LoVo (cell line): ENCODE results near the gene TMTC1.

Source experiments
- DNase-seq: peaks from one replicate; pipeline ENCODE4 v3.0.0-alpha.2; 2016; ENCODE audit warnings: low spot score

TMTC1 gene

DNA sequence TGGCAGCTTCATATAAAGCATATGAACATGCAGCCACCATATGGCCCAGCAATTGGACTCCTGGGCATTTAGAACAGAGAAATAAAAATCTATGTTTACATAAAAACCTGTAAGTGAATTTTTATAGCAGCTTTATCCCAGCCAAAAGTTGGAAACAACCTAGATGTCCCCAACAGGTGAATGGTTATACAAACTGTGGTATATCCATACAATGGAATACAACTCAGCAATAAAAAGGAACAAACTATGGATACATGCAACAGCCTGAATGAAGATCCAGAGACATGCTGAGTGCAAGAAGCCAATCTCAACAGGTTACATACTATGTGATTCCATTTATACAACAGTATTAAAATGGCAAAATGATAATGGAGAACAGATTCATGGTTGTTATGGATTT lies 3.7 kb downstream of the TMTC1 start:
- DNase-seq, result no peak

DNA sequence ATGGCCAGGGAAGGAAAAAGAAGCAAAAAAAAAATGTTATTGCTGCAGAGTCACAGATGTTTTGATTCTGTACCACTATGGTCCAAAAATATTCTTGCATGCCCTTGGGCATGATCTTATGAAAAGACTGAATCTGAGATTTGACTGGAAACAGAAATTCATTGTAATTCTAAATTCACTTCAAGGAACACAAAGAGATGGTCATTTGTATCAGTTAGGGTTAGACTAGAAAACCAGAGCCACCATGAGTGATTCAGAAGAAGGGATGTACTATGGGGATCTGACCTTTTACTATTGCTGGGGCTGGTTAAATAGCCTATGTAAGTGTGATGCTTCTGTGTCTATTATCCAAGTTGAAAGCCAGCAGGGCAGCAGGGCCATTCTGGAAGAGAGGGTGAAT lies 5.2 kb downstream of the TMTC1 start:
- DNase-seq, result no peak

DNA sequence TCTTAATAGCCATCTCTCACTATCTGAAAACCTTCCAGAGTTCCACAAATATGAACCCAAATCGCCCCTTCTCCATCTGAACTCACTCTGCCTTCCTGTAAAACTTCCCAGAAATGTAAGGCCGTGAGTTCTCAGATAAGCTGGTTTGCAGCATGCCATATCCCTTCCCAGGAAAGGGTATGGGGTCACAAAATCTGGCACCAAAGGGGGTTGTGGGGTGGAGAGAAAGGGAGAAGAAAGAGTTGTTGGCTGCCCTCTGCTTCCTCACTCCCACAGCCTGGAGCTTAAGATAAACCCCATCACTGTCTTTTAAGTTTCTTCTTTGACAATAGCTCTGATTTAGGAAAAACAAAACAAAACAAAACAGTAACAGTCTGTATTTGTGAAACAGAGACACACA lies 10.7 kb downstream of the TMTC1 start:
- DNase-seq, result no peak

DNA sequence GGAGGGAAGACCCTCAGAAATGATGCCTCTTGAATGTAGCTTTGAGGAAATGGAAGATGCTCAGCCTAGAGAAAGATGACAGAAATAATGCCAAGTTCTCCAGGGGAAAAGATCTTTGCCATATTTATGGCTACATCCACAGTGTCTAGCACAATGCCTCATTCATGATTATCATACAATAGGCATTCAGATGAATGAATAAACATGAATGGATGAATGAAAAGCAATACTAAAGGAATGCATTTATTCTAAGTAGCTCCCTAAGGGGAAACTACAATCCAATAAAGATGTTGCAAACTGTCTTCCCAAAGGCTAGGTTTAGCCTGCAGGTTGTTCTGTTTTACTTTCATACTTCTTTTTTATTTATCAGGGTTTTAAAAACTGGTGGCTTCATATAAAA lies 12.0 kb downstream of the TMTC1 start:
- DNase-seq, result no peak

DNA sequence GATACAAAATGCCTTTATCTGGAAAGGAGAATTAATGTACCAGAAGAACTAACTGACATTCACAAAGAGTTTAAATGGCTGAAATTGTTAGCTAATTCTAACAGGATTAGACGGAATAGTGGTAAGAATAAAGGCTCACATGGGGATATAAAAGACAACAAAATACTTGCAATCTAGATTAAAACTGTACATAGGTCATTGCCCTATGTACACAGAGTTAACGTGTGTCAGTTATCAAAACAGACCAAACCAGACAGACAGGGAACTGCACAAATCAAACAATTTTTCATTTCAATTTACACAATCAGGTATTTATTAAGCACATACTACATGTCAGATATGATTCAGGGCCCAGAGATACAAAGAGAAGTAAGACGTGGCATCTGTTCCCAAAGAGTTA lies 12.6 kb downstream of the TMTC1 start:
- no peak for DNase-seq

DNA sequence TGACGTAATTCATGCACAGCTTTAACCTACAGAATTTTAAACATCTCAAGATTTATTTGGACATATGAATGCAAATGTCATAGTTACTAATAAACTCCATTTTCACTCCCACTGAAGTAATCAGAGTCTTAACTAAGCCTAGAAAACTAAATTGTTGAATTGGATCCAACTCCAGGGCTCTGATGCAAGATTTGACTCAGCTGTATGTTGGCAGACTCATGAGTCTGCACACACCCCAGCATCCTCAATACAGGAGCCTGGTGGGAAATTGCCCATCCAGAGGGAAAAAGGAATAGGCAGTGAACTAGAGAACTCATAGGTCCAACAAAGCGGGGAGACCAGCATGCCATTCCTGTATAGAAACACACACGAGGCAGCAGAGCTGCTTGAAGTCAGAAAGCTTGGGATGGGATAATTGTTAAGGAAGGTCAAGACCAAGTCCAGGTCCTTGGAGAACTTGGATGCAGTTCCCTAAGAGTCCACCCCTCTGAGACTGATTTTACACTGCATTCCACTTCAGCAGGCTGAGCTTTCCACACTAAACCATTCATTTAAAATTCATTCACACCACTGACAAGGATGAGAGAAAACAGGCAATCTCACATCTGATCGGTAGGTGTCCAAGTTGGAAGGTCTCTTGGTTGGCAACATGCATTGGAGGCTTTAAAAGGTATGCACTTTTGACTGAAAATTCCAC lies 14.4 kb downstream of the TMTC1 start:
- DNase-seq, result no peak

DNA sequence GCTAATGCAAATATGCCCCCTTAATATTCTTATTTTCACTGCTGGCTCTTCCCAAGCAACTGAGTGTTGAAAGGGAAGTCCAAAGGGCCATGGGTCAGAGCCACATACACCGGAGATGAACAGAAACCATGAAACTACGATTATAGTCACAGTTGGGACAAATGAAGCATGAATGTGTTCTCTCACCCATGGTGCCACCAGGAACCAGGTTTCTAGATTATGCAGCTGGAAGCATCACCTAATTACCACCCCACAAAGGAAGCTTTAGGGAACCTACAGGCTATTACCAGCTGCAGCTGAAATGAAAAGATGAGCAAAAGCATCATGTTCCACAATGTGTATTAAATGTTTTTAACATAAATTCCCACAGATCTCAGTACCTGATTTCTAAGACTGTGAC lies 15.4 kb downstream of the TMTC1 start:
- no peak for DNase-seq

DNA sequence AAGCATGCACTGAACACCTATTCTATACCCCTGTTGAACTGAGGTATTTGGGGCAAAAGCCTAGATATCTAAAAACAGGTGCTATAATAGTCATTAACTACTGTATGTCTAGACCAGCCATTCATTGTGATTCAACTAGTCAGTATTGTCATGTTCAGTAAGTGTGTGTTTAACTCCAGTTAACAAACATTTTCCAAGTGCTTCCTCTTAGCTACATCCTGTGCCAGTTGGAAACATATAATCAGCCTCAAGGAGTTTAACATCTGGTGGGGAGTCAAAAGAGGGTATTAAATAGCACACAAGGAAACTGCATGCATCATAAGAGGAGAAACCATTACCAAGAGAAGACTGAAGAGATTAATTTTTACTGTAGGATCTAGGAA lies 20.4 kb downstream of the TMTC1 start:
- DNase-seq, result no peak

DNA sequence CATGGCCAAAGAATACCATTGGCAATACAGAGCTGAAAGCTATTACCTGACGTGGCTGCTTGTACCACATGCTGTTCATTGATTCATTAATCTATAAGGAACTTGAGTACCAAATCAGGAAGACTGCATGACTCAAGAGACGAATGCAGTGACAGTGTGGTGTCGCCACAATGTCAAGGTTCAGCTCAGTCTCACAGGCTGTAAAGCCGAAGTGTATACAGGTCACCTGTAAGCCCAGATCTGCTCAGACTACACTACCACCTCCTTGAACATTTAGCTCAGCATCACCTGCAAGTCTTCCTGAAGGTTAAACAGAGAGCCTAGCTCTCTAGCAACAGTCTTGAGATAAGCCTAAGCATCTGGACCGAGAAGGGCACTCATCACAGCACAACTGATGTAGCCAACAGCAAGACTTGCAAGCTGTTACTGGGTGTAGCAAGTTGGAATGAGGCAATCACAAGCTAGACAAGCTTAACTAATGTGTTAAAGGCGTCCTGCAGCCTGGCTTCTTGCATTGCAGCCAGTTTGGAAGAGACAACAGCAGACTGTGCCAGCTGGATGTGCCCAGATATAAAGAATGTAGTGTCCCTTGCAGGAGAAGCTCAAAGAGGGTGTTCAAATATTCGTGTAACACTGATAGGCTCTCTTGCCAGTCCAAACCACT lies 21.0 kb downstream of the TMTC1 start:
- no peak for DNase-seq

DNA sequence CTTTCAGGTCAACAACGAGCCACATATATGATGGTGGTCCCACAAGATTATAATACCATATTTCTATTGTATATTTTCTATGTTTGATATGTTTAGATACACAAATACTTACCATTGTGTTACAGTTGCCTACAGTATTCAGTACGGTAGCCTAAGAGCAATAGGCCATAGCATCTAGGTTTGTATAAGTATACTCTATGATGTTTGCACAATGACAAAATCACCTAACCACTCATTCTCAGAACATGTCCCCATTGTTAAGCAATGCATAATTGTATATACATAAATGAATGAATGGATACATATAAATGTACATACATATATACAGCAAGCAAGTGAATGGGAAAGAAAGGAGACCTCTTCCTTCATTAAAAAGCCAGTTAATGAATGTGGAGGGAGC lies 23.8 kb downstream of the TMTC1 start:
- no peak for DNase-seq

DNA sequence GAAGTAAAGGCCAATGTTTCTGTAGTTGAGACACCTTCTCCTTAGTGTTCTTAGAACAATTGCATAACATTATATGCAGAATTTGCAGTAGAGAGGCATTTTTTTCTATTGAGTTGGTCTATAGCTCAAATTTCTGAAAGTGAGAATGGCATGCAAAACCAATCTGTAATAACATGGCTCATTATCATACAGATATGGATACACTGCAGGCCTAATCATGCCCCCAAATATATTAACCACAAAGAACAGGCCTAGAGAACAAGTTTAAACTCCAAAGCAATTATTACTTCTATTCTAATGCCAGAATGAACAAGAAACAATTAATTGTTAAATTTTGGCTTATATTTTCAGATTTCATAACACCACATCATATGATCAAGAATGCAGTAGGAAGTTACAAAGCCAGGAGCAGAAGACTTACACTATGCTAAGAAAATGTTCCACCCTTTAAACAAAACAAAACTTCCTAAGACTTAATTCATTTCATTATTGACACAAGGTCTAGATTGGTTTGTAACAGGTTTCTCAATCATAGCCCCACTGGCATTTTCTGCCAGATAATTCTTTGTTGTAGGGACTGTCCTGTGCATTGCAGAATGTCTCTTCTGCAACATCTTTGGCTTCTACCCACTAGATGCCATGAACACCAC lies 26.9 kb downstream of the TMTC1 start:
- DNase-seq, result no peak

DNA sequence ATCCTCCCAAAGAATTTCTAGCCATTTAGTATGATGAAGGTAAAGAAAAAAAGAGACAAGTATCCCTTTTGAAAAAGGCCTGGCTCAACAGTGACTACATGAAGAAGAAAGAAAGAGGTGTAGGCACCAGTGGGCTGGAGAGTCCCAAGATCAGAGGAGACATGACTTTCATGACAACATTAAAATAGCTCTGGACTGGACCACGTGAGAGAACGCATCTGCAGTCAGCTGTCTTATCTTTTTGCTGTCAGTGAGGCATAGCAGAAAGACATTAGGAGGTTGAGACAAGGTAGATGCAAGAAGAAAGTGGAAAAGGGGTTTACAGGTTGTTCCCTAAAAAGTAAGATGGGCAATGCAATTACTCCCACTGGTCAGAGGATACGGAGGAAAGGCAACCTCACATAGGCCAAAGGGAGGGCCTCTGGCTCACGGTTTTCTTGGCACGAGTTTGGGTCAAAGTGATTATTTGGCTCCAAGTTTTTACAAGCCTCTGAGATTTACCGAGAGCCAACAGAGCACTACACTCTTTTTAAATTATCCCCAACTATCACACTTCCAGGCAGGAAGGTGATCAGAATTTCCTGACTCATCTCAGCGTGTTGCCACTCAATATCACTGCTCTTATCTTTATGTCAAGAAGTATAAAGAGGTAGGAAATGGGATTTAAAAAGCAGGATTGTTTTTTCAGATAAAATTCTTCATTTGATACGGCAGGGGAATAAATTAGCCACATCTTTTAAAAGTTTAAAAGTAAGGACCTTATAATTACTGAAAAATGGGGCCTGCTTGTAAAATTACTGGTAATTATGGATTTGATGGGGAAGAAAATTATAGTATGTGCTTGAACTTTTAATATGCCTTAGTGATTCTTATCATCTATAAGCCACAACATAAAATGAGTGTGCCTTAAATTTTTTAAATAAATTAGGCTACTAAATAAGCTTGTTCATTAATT lies 29.2 kb downstream of the TMTC1 start:
- DNase-seq, result no peak

DNA sequence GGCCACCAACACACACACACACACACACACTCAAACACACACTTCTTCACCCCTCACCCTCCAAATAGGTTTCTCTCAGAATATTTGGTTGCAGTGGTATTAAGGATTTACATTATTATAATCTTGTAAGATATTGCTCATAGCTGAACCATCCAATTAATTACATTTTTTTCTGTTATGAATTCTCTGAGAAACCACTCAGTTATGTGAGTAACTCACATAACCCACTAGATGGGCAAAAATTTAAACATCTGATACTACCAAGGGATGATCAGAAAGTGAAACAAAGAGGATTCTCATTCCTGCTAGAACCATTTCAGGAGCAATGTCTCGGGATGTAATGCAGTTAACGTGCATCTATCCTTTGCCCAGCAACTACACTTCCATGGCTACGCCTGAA lies 31.6 kb downstream of the TMTC1 start:
- no peak for DNase-seq

DNA sequence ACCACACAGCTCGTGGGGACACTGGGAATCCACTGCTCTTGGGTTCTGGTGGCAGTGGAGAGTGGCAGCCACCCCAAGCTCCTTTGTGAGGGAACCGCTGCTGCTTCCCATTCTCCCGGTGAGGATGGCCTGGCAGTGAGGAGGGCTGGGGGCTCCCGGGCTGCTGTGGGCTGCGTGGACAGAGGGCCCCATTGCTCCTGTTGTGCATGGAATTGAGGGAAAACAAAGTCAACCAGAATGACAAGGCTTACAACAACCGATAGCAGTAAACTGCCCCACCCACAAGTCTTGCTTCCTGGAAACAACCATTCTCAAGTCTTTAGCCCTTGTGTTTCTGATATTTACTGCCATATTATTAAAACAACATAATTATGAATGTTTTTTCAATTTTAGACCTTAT lies 32.1 kb downstream of the TMTC1 start:
- no peak for DNase-seq

DNA sequence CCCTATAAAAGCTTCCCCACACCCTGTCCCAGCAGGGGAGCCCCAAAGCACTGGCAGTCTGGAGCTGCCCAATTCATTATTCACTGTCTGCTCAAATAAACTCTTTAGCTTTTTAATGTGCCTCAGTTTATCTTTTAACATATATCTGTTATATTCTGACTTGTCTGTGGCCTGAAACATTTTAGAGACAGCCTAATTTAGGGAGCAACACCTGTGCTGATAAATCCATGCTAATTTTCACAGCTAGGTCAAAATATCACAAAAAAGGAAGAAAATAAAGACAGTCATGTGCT lies 32.9 kb downstream of the TMTC1 start:
- no peak for DNase-seq

DNA sequence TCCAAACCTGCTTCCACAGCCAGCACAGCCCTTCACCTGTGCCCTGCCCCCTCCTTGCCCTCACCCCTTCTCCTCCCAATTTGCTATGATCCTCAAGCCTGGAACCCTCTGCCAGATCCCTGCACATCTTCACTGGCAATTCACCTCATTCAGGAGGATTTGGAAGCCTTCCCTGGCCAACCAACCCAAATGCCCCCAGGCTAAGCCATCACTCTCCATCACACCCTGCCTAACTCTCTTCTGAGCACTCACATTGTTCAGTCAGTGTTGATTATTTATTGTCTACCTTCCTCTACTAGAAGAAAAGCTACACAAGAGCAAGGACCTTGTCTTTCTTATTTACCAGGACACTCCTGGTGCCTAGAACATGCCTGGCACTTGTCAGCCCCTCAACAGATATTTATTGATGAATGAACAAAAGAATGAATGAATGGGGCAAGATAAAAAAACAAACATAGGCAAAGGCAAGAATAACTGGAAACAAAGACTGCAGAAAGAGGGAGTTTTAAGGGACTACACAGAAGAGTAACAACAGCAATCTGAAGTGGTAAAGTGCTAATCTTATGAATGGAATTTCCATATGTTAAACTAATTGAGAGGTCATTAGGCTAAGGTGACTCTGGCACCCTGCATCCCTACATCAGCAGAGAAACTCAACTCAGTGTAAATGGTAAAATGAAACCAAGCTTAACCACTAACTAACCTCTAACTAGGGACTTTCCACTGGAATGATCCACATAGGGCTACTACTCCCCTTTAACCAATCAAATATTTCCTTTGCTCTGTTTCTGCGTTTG lies 33.4 kb downstream of the TMTC1 start:
- no peak for DNase-seq

DNA sequence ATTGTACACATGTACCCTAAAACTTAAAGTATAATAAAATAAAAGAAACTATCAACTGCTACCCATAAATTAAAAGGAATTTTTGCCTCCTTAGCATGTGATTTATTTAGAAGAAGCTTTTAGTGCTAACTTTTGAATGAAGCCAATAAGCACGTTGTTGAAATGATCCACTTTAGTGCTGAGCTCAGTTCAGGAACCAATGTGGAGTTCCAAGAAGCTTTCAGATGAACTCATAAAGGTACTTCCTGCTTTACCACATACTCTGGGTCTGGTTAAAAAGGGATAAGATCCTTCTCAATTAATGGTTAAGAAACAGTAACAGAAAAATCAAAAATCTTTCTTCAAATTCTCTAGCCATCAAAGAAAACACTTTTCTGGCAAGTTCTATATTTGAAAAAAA lies 39.4 kb downstream of the TMTC1 start:
- no peak for DNase-seq

DNA sequence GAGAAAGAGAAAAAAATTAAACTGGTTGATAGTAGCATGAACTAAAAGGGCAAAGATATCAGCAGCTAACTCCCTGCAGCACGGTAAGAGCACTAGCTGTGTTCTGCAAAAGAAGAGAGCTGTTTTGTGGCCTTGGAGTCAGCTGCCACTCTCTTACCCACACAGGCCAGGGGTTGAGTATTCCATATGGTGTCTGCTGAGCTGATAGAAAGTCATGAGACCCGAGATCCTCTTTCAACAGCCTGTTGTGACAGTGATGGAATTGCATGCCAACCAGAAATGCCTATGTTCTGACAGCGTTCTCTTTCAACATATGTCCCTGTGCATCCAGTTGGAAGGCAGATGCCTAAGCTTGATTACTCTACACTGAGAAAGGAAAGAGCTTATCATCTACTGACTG lies 39.9 kb downstream of the TMTC1 start:
- DNase-seq, result no peak

DNA sequence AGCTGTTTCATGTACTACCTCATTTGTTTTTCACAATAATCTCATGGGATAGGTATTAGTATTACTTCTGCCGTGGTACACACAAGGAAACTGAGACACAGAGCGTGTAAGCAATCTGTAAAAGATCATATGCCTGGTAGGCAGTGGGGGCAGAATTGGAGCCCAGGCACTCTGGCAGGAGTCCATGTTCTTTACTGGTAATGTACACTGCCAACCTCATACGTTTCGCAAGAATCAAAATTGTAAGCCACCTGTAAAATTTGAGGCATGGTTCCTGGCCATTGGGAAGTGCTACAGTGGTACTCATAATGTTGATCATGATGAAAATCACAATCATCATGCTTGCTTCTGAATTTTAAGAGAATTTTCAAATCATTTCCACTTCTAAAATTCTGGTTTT lies 40.7 kb downstream of the TMTC1 start:
- DNase-seq, result no peak

DNA sequence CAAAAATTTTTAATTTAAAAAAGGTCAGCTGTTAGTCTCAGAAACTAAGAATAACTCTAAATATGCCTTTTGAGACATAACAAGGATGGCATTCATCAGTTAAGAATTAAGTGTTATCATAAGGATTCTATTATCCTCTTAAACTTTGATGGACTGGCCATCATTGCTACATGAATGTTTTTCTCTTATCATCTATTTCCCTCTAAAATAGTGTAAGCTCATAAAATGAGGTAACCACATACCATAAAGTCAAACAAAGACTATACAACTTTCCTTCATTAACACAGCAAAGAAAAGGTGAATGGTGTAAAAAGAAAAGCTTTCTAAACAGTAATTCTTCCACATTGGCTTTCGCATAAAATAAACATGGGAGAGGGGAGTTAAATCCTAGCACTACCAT lies 41.1 kb downstream of the TMTC1 start:
- DNase-seq, result no peak

DNA sequence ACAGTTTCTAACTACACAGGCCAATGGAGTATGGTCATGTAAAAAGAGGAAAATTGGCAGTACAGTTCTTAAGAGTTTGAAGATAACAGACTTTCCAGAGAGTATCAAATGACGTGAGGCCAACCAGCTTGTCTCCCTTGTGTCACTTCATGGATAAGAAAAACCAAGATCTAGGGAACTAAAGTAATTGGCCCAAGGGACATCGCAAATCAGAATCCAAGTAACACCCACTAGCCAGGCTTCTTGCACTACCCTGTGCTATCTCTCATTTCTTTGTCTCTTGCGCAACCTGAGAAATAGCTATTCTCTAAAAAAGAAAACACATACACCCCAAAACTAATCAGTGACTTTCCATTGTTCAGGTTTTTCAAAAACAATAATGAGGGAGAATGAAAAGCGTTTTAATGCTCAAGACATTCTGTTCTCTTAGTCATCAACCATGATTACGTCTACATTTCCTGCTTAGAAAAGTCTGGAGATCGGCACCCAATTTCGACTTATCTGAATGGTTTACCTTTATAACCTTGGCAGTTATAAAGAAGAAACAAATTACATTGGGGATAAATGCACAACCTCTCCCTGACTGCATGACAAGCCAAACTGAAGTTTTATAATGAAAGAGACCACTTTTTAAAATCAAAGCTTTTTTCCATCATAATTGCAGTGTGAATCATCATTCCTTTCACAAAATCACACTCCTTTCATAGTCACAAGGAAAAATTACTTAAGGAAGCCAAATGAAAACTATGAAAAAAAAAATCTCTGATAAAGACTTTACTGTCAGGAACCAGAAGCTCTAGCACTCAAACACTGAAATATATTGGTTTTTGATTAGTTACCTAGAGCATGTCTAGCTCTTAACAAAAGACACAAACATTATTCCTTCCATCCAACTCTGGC lies 42.1 kb downstream of the TMTC1 start:
- no peak for DNase-seq
